ENCODE results near the gene GAPVD1. TPM values are rescaled to one million over a fixed set of nuclear protein-coding genes. Genes with fewer than 3 reads are reported as not detected.

Gene GAPVD1
- total RNA-seq, 1 donor from 2014 or later: 33.4 TPM

GRCh38 chr9:125405938-125406809, 144.5 kb downstream of the GAPVD1 start:
- no peak overlapping the region for H3K27ac ChIP-seq (replicated peaks)
- H3K4me1 ChIP-seq: peaks cover 12% of the 10 kb centered on the region
- no peak overlapping the region for H3K4me3 ChIP-seq
- H3K9me3 ChIP-seq (replicated peaks): no peaks in the 10 kb centered on the region
- no peak for DNase-seq
- peaks cover 7% of the 10 kb centered on the region for H3K27me3 ChIP-seq (ENCODE audit: low read depth)
- no peaks in the 10 kb centered on the region for H3K36me3 ChIP-seq
- TF ChIP-seq, protein P1, sequence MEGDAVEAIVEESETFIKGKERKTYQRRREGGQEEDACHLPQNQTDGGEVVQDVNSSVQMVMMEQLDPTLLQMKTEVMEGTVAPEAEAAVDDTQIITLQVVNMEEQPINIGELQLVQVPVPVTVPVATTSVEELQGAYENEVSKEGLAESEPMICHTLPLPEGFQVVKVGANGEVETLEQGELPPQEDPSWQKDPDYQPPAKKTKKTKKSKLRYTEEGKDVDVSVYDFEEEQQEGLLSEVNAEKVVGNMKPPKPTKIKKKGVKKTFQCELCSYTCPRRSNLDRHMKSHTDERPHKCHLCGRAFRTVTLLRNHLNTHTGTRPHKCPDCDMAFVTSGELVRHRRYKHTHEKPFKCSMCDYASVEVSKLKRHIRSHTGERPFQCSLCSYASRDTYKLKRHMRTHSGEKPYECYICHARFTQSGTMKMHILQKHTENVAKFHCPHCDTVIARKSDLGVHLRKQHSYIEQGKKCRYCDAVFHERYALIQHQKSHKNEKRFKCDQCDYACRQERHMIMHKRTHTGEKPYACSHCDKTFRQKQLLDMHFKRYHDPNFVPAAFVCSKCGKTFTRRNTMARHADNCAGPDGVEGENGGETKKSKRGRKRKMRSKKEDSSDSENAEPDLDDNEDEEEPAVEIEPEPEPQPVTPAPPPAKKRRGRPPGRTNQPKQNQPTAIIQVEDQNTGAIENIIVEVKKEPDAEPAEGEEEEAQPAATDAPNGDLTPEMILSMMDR (IDR thresholded peaks at IDR 0.05; ENCODE audit: borderline replicate concordance): no peak
- intact Hi-C loops (cut with micrococcal nuclease): loop anchor here (5.0 kb wide), 1 partner anchor 226 kb away; no protein-coding TSS in a partner anchor

DNA sequence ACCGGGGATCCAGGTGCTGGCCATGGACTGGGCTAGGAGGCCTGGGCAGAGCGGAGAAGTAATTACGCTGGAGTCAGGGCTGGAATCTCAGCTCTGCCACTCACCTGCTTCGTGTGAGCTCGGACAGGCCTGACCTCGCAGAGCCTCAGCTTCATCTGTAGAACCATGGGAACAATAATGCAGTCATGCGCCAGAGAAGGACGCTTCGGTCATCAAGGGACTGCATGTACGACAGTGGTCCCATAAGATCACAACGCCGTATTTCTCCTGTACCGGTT, 145.1 kb downstream of the GAPVD1 start:
- H3K9me3 ChIP-seq (replicated peaks): no peaks in the 10 kb centered on the region
- no peak for DNase-seq
- H3K27ac ChIP-seq (replicated peaks): no peak overlapping the region
- no peaks in the 10 kb centered on the region for H3K36me3 ChIP-seq
- H3K4me1 ChIP-seq: peaks cover 12% of the 10 kb centered on the region
- no peak overlapping the region for H3K4me3 ChIP-seq
- intact Hi-C loops (cut with micrococcal nuclease): loop anchor here (5.0 kb wide), 1 partner anchor 226 kb away; no protein-coding TSS in a partner anchor
- peaks cover 7% of the 10 kb centered on the region for H3K27me3 ChIP-seq (ENCODE audit: low read depth)
- TF ChIP-seq, protein P1 (IDR thresholded peaks at IDR 0.05; ENCODE audit: borderline replicate concordance): no peak

GRCh38 chr9:125407432-125407973, 145.9 kb downstream of the GAPVD1 start:
- TF ChIP-seq, protein P1 (IDR thresholded peaks at IDR 0.05; ENCODE audit: borderline replicate concordance): no peak
- intact Hi-C loops (cut with micrococcal nuclease): loop anchor here (5.0 kb wide), 1 partner anchor 225 kb away; no protein-coding TSS in a partner anchor
- Histone ChIP-seq H3K27ac (replicated peaks) (no peak overlapping the region), H3K4me1 (peaks cover 12% of the 10 kb centered on the region), H3K36me3 (no peaks in the 10 kb centered on the region), H3K4me3 (peak overlapping the region; percentile 80), H3K9me3 (replicated peaks) (no peaks in the 10 kb centered on the region), H3K27me3 (ENCODE audit: low read depth) (peaks cover 7% of the 10 kb centered on the region)
- DNase-seq: no peak

DNA sequence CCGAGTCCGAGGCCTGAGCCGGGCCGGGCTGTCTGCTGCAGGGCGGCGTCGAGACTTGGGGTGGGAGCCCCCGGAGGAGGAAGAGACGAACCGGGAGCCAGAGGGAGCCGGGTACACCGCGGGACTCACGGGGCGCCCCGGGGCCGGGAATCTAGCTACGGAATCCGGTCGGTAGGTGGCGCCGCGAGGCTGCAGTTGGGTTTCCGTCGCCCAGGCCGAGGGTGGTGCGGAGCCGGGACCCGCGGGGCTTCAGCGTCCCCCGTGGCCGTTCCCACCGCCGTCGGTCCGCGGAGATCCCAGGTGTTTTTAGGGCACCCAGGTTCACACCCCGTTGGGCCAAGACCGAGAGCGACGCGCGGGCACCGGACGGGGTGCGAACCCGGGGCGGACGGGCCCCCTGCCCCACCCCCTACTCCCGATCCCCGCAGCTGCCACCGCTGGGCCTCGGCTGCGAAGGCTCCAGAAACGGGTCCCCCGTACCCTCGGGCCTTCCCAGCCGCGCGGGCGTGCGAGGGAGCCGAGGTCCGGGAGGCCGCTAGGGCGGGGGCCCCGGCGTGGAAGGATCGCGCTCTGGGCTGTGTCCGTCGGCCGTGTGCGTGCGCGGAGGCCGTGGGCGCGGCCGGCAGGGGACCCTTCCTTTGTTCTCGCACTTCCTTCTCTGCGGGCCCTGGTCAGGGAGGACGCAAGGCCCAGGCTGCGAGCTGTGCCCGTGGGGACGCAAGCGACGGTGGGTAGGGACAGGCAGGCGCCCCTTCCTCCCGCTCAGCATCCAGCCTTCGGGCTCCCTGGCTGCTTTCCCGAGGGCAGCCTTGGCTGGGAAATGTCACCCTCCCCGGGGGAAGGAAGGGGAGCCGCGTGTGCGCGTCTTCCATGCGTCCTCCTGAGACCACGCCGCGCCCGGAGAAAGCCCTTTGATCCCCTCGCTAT, 146.6 kb downstream of the GAPVD1 start:
- intact Hi-C loops (cut with micrococcal nuclease): loop anchor here (5.0 kb wide), 1 partner anchor 224 kb away; no protein-coding TSS in a partner anchor
- Histone ChIP-seq H3K4me1 (peaks cover 12% of the 10 kb centered on the region), H3K27me3 (ENCODE audit: low read depth) (peaks cover 7% of the 10 kb centered on the region), H3K36me3 (no peaks in the 10 kb centered on the region), H3K9me3 (replicated peaks) (no peaks in the 10 kb centered on the region), H3K4me3 (peak overlapping the region; percentile 80), H3K27ac (replicated peaks) (no peak overlapping the region)
- TF ChIP-seq, protein P1 (IDR thresholded peaks at IDR 0.05; ENCODE audit: borderline replicate concordance): peak; percentile 93
- peak; percentile 81 for DNase-seq

GRCh38 chr9:125409217-125409636, 147.6 kb downstream of the GAPVD1 start:
- Histone ChIP-seq H3K36me3 (no peaks in the 10 kb centered on the region), H3K4me3 (no peak overlapping the region), H3K9me3 (replicated peaks) (no peaks in the 10 kb centered on the region), H3K27ac (replicated peaks) (no peak overlapping the region), H3K27me3 (ENCODE audit: low read depth) (peaks cover 7% of the 10 kb centered on the region), H3K4me1 (peaks cover 12% of the 10 kb centered on the region)
- TF ChIP-seq, protein P1 (IDR thresholded peaks at IDR 0.05; ENCODE audit: borderline replicate concordance): no peak
- DNase-seq: no peak
- intact Hi-C loops (cut with micrococcal nuclease): loop anchor here (5.0 kb wide), 1 partner anchor 223 kb away; no protein-coding TSS in a partner anchor
